Neutrophil (primary cell): ENCODE measurements around the gene SLC1A1.

Experiments
- H3K27ac ChIP-seq: fragments of 200-600 bp; sonication (generic); 2 replicates; pipeline ENCODE4 v1.5.1; 2016; ENCODE audit warnings: mild to moderate bottlenecking, moderate library complexity
- H3K27me3 ChIP-seq: fragments of 200-600 bp; sonication (generic); 2 replicates; pipeline ENCODE4 v1.6.0; 2016; ENCODE audit warnings: mild to moderate bottlenecking
- H3K36me3 ChIP-seq: fragments of 200-600 bp; sonication (generic); 2 replicates; pipeline ENCODE4 v1.5.1; 2017
- H3K4me1 ChIP-seq, 2 experiments: fragments of 200-600 bp in 1 of 2; sonication (generic) in 1 of 2; 1 replicate in 1 of 2; 2 replicates in 1 of 2; pipeline versions ENCODE4 v1.5.1 to v1.6.1; 2013 to 2016; ENCODE audit warnings: low read depth in 1 of 2, low read length in 1 of 2, mild to moderate bottlenecking in 1 of 2, moderate library complexity in 1 of 2; ENCODE audit not compliant: control insufficient read depth in 1 of 2, insufficient read depth in 1 of 2
- H3K4me3 ChIP-seq, 2 experiments: fragments of 200-600 bp in 1 of 2; sonication (generic) in 1 of 2; 1 replicate in 1 of 2; 2 replicates in 1 of 2; pipeline ENCODE4 v1.5.1; 2013 to 2016; ENCODE audit warnings: low read depth in 1 of 2, low read length in 1 of 2, mild to moderate bottlenecking in 1 of 2, moderate library complexity in 1 of 2
- H3K9me3 ChIP-seq: fragments of 200-600 bp; sonication (generic); 2 replicates; pipeline ENCODE4 v1.5.1; 2016
- TF ChIP-seq, protein P1 (sequence below): fragments of 200-600 bp; sonication (generic); IDR thresholded peaks from 2 replicates; pipeline ENCODE4 v1.5.1; 2016; ENCODE audit warnings: antibody characterized with exemption

The SLC1A1 gene

DNA sequence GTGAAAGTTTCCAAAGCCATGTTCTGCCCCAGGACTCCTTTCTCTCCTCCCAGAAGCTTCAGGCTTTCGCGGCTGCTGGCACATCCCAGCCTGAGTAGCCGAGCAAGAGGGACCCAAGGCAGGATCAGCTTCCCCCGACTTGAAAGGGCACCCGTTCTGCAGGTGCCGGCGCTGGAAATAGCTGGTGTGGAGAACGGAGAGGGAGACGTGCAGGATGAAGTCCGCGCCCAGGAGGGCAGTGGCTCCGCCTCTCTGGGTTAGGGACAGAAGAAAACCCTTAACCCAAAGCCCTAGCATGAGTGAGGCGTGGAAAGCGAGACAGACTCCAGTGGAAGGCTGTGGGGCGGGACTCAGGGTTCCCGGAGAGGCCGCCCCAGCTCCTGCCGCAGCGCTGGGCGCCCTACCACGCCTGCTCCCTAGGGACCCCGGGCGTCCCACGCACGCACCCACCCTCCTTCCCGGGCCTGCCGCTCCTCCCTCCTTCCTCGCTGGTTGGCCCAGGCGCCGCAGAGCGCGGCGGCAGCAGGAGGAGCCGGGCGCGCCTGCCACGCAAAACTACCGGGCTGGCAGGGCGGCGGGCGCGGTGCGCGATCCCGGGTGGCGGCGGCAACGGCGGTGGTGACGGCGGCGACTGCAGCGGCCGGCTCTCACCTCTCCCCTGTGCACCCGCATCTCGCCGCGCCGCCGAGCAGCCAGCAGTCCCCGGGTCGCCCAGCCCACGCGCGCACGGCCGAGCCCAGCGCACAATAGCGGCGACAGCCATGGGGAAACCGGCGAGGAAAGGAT, at the start of gene SLC1A1:
TSS of gene SLC1A1 (plus strand) at position 550 of the 786 bp plus-strand sequence. CDS start at position 762, 212 bp downstream.
- H3K27me3 ChIP-seq: peaks cover 87% of the 10 kb centered on the region
- peak within 1 kb of the TSS; percentile 41 to 52 for H3K4me3 ChIP-seq
- TF ChIP-seq, protein P1, sequence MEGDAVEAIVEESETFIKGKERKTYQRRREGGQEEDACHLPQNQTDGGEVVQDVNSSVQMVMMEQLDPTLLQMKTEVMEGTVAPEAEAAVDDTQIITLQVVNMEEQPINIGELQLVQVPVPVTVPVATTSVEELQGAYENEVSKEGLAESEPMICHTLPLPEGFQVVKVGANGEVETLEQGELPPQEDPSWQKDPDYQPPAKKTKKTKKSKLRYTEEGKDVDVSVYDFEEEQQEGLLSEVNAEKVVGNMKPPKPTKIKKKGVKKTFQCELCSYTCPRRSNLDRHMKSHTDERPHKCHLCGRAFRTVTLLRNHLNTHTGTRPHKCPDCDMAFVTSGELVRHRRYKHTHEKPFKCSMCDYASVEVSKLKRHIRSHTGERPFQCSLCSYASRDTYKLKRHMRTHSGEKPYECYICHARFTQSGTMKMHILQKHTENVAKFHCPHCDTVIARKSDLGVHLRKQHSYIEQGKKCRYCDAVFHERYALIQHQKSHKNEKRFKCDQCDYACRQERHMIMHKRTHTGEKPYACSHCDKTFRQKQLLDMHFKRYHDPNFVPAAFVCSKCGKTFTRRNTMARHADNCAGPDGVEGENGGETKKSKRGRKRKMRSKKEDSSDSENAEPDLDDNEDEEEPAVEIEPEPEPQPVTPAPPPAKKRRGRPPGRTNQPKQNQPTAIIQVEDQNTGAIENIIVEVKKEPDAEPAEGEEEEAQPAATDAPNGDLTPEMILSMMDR: no peak
- H3K9me3 ChIP-seq: no peaks in the 10 kb centered on the region
- peaks cover 6 to 16% of the 10 kb centered on the region in 2 experiments for H3K4me1 ChIP-seq
- no peaks in the 10 kb centered on the region for H3K36me3 ChIP-seq
- H3K27ac ChIP-seq: no peak within 1 kb of the TSS

- H3K4me1 ChIP-seq: no peaks in the 10 kb centered on the region
- H3K4me3 ChIP-seq: no peak overlapping the region
- peaks cover 8% of the 10 kb centered on the region for H3K27me3 ChIP-seq
- TF ChIP-seq, protein P1: no peak
- H3K9me3 ChIP-seq: no peaks in the 10 kb centered on the region
- no peaks in the 10 kb centered on the region for H3K36me3 ChIP-seq
- H3K27ac ChIP-seq: no peak overlapping the region
These were observed 47.5 kb upstream of the SLC1A1 start for GRCh38 chr9:4442806-4443205.

GRCh38 chr9:4443439-4443838, 46.8 kb upstream of the SLC1A1 start:
- no peak overlapping the region for H3K27ac ChIP-seq
- H3K4me1 ChIP-seq: no peaks in the 10 kb centered on the region
- H3K4me3 ChIP-seq: no peak overlapping the region
- H3K36me3 ChIP-seq: no peaks in the 10 kb centered on the region
- no peaks in the 10 kb centered on the region for H3K9me3 ChIP-seq
- TF ChIP-seq, protein P1: no peak
- peaks cover 5% of the 10 kb centered on the region for H3K27me3 ChIP-seq

GRCh38 chr9:4461437-4461836, 28.8 kb upstream of the SLC1A1 start:
- no peak overlapping the region for H3K4me3 ChIP-seq
- no peak overlapping the region for H3K27ac ChIP-seq
- no peaks in the 10 kb centered on the region for H3K9me3 ChIP-seq
- TF ChIP-seq, protein P1: no peak
- no peaks in the 10 kb centered on the region for H3K36me3 ChIP-seq
- no peaks in the 10 kb centered on the region for H3K4me1 ChIP-seq
- H3K27me3 ChIP-seq: no peaks in the 10 kb centered on the region

- H3K27ac ChIP-seq: no peak overlapping the region
- H3K4me3 ChIP-seq: no peak overlapping the region
- no peaks in the 10 kb centered on the region for H3K9me3 ChIP-seq
- H3K36me3 ChIP-seq: no peaks in the 10 kb centered on the region
- TF ChIP-seq, protein P1: no peak
- no peaks in the 10 kb centered on the region for H3K4me1 ChIP-seq
- H3K27me3 ChIP-seq: no peaks in the 10 kb centered on the region
These were observed 26.4 kb upstream of the SLC1A1 start for GRCh38 chr9:4463824-4464223.
